Activated naive CD8-positive, alpha-beta T cell treated with anti-CD3 and anti-CD28 coated beads, Interleukin-2, amount 50 U/mL, for 16 hours (primary cell): Measurements from ENCODE around the gene NIT2.

Source experiments
- DNase-seq: peaks from one replicate; pipeline ENCODE4 v3.0.0-alpha.2; 2020; ENCODE audit warnings: low read depth, low spot score

The NIT2 gene

GRCh38 chr3:100396967-100397366, 62.4 kb downstream of the NIT2 start:
- no peak for DNase-seq

GRCh38 chr3:100399341-100400071, 64.9 kb downstream of the NIT2 start:
- DNase-seq, result no peak

DNA sequence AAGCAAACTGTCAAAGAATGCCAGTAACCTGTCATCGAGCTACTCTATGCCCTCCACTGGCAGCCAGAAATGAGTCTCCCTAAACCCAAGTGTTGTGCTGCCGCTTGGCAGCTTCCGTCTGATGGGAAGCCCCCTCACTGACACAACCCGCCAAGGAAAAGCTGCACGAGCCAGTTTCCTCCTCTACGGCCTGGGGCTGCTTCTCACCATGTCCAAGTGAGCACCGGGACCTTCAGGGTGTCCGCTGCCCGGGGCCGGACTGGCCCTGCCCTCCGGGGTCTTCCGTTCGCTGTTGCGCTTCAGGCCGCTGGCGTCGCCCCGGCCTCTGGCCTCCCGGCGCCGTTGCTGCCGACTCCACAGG, 65.8 kb downstream of the NIT2 start:
- peak; percentile 6 for DNase-seq

- DNase-seq, result peak; percentile 89
Measured at GRCh38 chr3:100400780-100401673, 66.5 kb downstream of the NIT2 start, which contains the start of the genes LNP1 and TOMM70. LNP1 (plus strand) TSS chr3:100401539; CDS start chr3:100429730, 28,191 bp downstream. TOMM70 (minus strand) TSS chr3:100401089; CDS start chr3:100400949, 140 bp downstream.

- DNase-seq, result peak; percentile 3
Measured at GRCh38 chr3:100401674-100402041, 67.1 kb downstream of the NIT2 start.

- no peak for DNase-seq
Measured at GRCh38 chr3:100402256-100402655, 67.7 kb downstream of the NIT2 start.

- DNase-seq, result no peak
Measured at GRCh38 chr3:100402891-100403290, 68.3 kb downstream of the NIT2 start.

- no peak for DNase-seq
Measured at GRCh38 chr3:100403362-100404249, 69.0 kb downstream of the NIT2 start.

DNA sequence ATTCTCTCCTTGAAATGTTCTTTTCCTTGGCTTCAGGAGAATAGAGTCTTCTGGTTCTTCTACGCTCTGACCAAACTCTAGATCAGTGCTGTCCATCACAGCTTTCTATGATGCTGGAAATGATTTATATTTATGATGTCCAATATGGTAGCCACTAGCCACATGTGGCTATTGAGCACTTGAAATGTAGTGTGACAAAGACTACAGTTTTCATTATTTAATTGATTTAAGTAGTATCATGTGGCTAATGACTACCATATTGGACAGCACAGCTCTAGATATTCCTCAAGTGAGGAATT, 69.6 kb downstream of the NIT2 start:
- no peak for DNase-seq

GRCh38 chr3:100407164-100407563, 72.6 kb downstream of the NIT2 start:
- no peak for DNase-seq

- DNase-seq, result no peak
Measured at GRCh38 chr3:100407977-100408532, 73.5 kb downstream of the NIT2 start.
